GM10266 (cell line): ENCODE results near the gene GRK1.

Experiments
- DNase-seq: peaks from one replicate; pipeline ENCODE4 v3.0.0; 2012; ENCODE audit errors: extremely low spot score
- TF ChIP-seq, protein P1 (sequence below): IDR thresholded peaks from 2 replicates; pipeline ENCODE4 v1.5.1; 2012; ENCODE audit warnings: mild to moderate bottlenecking, low read depth; ENCODE audit not compliant: control insufficient read depth, insufficient read depth; ENCODE audit errors: missing control alignments

The GRK1 gene

DNA sequence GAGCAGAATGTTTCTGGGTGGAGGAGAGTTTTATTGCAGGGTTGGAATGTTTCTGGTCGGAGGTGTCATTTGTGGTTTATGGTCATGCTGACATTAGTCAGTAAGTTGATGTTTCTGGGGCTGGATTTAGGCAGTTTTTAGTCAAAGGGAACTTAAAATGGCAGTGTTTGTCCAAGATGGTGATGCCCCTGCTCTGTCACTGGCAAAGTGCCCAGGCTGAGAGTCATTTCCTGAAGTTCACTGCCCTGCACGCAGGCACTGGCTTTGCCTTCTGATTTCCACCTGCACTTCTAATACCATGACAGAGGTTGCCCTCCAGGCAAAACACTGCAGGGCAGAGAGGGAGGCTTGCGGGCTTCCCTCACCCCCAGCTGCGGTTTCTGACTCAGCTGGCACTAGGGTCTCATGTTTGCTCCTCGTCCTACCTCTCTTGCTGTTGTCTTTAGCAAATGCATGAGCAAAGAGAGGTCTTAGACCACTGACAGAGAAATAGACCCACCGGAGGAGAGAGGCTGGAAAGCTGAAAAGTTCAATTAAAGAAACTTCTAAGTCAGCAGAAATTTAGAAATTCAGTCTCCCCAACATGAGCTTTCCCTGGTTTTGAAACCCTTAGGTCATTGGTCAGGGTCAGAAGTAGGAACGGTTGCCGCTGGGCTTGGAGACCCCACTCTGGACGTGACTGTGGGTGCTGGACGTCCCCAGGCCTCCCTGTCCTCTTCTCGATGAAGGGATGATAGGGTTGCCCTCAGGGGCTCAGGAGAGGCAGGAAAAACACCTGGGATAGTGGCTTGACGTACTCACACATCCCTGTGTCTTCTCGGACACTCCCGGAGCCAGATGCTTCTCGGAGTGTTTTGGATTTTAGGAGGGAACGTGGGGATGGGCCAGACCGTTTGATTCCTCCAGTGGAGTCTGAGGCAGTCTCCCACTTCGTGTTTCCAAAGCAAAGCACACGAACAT, 118.3 kb downstream of the GRK1 start:
- no peak for DNase-seq
- TF ChIP-seq, protein P1, sequence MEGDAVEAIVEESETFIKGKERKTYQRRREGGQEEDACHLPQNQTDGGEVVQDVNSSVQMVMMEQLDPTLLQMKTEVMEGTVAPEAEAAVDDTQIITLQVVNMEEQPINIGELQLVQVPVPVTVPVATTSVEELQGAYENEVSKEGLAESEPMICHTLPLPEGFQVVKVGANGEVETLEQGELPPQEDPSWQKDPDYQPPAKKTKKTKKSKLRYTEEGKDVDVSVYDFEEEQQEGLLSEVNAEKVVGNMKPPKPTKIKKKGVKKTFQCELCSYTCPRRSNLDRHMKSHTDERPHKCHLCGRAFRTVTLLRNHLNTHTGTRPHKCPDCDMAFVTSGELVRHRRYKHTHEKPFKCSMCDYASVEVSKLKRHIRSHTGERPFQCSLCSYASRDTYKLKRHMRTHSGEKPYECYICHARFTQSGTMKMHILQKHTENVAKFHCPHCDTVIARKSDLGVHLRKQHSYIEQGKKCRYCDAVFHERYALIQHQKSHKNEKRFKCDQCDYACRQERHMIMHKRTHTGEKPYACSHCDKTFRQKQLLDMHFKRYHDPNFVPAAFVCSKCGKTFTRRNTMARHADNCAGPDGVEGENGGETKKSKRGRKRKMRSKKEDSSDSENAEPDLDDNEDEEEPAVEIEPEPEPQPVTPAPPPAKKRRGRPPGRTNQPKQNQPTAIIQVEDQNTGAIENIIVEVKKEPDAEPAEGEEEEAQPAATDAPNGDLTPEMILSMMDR = no peak

DNA sequence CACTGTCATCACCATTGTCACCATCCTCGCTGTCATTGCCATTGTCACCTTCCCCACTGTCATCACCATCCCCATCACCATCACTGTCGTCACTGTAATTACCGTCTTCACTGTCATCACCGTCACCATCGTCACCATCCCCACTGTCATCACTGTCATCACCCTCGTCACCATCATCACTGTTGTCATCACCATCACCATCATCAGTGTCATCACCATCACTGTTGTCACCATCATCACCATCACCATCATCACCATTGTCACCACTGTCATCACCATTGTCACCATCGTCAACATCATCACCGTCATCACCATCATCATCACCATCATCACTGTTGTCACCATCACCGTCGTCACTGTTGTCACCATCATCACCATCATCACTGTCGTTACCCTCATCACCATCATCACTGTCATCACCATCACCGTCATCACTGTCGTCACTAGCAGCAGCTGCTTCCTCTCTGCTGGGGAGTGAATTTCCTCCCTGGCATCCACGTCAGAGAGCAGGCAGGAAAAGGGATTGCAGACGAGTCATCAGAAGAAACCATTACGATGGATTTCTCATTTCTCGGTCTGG, 119.3 kb downstream of the GRK1 start:
- DNase-seq = no peak
- TF ChIP-seq, protein P1 = no peak
